ENCODE results near the gene DDX39B.

The DDX39B gene

GRCh38 chr6:31528821-31529328 lies 12.9 kb downstream of the DDX39B start, which contains the start of gene MCCD1:
MCCD1 (plus strand) TSS chr6:31528962; CDS start chr6:31529015, 53 bp downstream.
- H4K20me1 ChIP-seq (ENCODE audit: insufficient read depth, low read length), result no peaks in the 10 kb centered on the region
- no peaks in the 10 kb centered on the region for H3K27me3 ChIP-seq (ENCODE audit: insufficient read depth, low read length)
- no peak for TF ChIP-seq CTCF (IDR thresholded peaks at IDR 0.05; ENCODE audit: low read length)
- no peak for TF ChIP-seq EZH2 (IDR thresholded peaks at IDR 0.05; ENCODE audit: borderline replicate concordance, low read length)
- no peaks in the 10 kb centered on the region for H3K9me2 ChIP-seq (ENCODE audit: low read depth, low read length)
- peaks cover 4% of the 10 kb centered on the region for H3K4me1 ChIP-seq (ENCODE audit: insufficient read depth, low read length, severe bottlenecking)
- no peaks in the 10 kb centered on the region for H3K79me2 ChIP-seq (ENCODE audit: insufficient read depth, low read length)
- peaks cover 14% of the 10 kb centered on the region; the same call in 1 of the 2 replicates for H3F3A ChIP-seq (ENCODE audit: insufficient read depth, low read length)
- H3K4me3 ChIP-seq (ENCODE audit: low read depth, low read length, poor library complexity, severe bottlenecking), result no peak within 1 kb of the TSS
- peaks cover 46% of the 10 kb centered on the region for H3K36me3 ChIP-seq (ENCODE audit: insufficient read depth, low read length)
- no peak within 1 kb of the TSS for H3K9ac ChIP-seq (ENCODE audit: low read length)
- H3K27ac ChIP-seq (ENCODE audit: low read depth, low read length, poor library complexity, severe bottlenecking), result no peak within 1 kb of the TSS
- no peak within 1 kb of the TSS for H2AFZ ChIP-seq (ENCODE audit: low read length)
- H3K4me2 ChIP-seq (ENCODE audit: low read length), result no peak within 1 kb of the TSS
- H3K9me3 ChIP-seq (ENCODE audit: low read length), result no peaks in the 10 kb centered on the region

DNA sequence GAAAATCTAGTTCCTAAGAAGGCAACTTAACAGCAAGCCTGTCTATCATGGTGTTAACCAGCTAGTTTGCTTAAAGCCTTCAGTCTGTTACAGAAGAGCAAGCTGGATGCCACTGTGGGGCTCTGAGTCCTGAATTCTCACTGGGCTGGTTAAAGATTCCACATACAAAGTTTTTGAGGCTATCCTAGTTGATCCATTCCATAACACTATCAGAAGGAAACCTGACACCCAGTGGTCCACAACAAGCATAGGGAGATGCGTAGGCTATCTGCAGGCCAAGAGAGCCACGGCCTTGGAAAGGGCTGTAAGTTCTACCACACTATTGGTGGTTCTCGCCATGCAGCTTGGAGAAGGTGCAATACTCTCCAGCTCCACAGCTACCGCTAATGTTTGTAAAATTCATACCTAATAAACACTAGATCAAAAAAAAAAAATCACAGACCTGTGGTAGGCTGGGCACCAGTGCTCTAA lies 13.5 kb downstream of the DDX39B start:
- TF ChIP-seq CTCF (IDR thresholded peaks at IDR 0.05; ENCODE audit: low read length) (no peak), EZH2 (IDR thresholded peaks at IDR 0.05; ENCODE audit: borderline replicate concordance, low read length) (no peak)
- Histone ChIP-seq H3K9ac (ENCODE audit: low read length) (no peak overlapping the region), H3K4me2 (ENCODE audit: low read length) (no peak overlapping the region), H3K27ac (ENCODE audit: low read depth, low read length, poor library complexity, severe bottlenecking) (no peak overlapping the region), H3K4me1 (ENCODE audit: insufficient read depth, low read length, severe bottlenecking) (peaks cover 1% of the 10 kb centered on the region), H3K36me3 (ENCODE audit: insufficient read depth, low read length) (peaks cover 41% of the 10 kb centered on the region), H3K27me3 (ENCODE audit: insufficient read depth, low read length) (no peaks in the 10 kb centered on the region), H4K20me1 (ENCODE audit: insufficient read depth, low read length) (no peaks in the 10 kb centered on the region), H3K9me3 (ENCODE audit: low read length) (no peaks in the 10 kb centered on the region), H3K9me2 (ENCODE audit: low read depth, low read length) (no peaks in the 10 kb centered on the region), H3K4me3 (ENCODE audit: low read depth, low read length, poor library complexity, severe bottlenecking) (no peak overlapping the region), H3K79me2 (ENCODE audit: insufficient read depth, low read length) (no peaks in the 10 kb centered on the region), H2AFZ (ENCODE audit: low read length) (no peak overlapping the region), H3F3A (ENCODE audit: insufficient read depth, low read length) (peaks cover 14% of the 10 kb centered on the region; the same call in 1 of the 2 replicates)

- Histone ChIP-seq H3K4me2 (ENCODE audit: low read length) (no peak overlapping the region), H3K36me3 (ENCODE audit: insufficient read depth, low read length) (peaks cover 18% of the 10 kb centered on the region), H3K9me3 (ENCODE audit: low read length) (no peaks in the 10 kb centered on the region), H3K27me3 (ENCODE audit: insufficient read depth, low read length) (no peaks in the 10 kb centered on the region; the same call in 1 of the 2 replicates), H3K27ac (ENCODE audit: low read depth, low read length, poor library complexity, severe bottlenecking) (no peak overlapping the region), H3K9me2 (ENCODE audit: low read depth, low read length) (no peaks in the 10 kb centered on the region), H3K4me1 (ENCODE audit: insufficient read depth, low read length, severe bottlenecking) (no peaks in the 10 kb centered on the region), H3K79me2 (ENCODE audit: insufficient read depth, low read length) (no peaks in the 10 kb centered on the region), H4K20me1 (ENCODE audit: insufficient read depth, low read length) (no peaks in the 10 kb centered on the region), H3F3A (ENCODE audit: insufficient read depth, low read length) (peaks cover 10% of the 10 kb centered on the region; the same call in 1 of the 2 replicates), H2AFZ (ENCODE audit: low read length) (no peak overlapping the region), H3K4me3 (ENCODE audit: low read depth, low read length, poor library complexity, severe bottlenecking) (no peak overlapping the region), H3K9ac (ENCODE audit: low read length) (no peak overlapping the region)
- TF ChIP-seq EZH2 (IDR thresholded peaks at IDR 0.05; ENCODE audit: borderline replicate concordance, low read length), result no peak
- no peak for TF ChIP-seq CTCF (IDR thresholded peaks at IDR 0.05; ENCODE audit: low read length)
Measured at GRCh38 chr6:31525932-31526591, 15.7 kb downstream of the DDX39B start.
